Measurements from ENCODE around the gene FLAD1.
A peak's percentile ranks its signal among the peaks of the same experiment; 100 is the strongest.
"Not testable (repeated sequence)": the region's sequence is repeated elsewhere in the genome, so short reads cannot be mapped to it uniquely, and the experiment has no call there.

FLAD1 gene

GRCh38 chr1:154969860-154970452 lies 13.2 kb upstream of the FLAD1 start:
- no peak for DNase-seq

DNA sequence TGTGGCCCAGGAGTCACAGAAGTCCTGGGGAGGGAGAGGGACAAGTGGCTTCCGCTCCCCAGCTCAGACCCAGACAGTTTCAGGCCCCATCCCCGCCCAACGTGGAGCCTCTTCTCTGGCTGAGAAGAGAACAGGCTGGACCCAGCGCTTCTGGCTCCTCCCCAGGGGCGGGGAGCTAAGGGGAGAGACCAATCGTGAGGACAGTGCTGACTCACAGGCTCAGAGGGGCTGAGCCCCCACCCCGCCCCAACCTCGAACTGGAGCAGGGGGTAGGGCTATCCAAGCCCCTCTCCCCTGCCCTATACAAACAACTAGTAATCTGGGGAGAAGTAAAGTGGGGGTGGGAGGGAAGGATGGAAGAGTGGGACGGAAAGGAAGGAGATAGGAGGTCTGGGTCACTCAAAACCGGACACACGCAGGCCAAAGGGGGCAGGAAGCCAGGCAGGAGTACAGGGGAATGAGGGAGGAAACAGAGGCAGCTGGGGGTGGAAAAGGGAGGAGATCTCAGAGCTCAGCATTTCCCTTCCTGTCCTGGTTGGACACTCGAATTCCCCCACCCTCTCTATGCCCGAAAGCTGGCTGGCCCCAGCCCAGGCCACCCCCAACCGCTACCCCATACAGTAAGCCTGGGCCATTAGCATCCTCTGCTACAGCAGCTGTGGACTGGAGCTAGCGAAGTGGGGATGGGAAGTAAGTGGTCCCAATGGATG lies 12.4 kb upstream of the FLAD1 start, which contains the start of gene SHC1:
TSS of gene SHC1 (minus strand) at position 117 of the 710 bp plus-strand sequence. CDS start 221 bp downstream, outside the sequence.
- DNase-seq, result peak; percentile 93

DNA sequence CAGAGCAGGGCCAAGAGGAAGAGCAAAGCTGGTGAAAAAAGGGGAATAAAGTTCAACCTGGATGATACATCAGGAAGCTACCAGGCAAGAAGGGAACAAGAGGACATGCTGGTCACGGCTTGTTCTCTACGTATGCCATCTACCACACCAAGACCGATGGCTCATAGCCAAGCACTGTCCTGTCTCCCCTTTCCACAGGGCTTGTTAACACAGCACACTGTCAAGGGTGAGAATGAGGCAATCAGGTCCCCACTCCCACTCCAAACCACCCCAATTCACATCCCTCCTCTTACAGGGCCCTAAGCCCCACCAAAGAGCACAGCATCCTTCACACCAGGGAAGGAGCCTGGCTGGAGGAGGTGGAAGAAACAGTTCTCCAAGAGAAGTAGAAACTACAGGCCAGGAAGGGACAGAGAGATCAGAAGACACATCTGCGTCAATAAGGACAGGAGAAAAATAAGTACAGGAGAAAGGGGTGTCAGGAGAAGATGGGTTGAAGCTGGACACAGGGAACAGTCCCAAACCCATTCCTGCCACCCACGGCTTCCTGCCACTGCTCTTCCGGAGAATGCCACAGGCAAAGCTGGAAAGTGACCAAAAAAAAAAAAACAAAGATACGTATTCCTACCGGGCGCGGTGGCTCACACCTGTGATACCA lies 11.7 kb upstream of the FLAD1 start:
- no peak for DNase-seq

- no peak for DNase-seq
Observed at GRCh38 chr1:154972213-154972516, 11.0 kb upstream of the FLAD1 start.

DNA sequence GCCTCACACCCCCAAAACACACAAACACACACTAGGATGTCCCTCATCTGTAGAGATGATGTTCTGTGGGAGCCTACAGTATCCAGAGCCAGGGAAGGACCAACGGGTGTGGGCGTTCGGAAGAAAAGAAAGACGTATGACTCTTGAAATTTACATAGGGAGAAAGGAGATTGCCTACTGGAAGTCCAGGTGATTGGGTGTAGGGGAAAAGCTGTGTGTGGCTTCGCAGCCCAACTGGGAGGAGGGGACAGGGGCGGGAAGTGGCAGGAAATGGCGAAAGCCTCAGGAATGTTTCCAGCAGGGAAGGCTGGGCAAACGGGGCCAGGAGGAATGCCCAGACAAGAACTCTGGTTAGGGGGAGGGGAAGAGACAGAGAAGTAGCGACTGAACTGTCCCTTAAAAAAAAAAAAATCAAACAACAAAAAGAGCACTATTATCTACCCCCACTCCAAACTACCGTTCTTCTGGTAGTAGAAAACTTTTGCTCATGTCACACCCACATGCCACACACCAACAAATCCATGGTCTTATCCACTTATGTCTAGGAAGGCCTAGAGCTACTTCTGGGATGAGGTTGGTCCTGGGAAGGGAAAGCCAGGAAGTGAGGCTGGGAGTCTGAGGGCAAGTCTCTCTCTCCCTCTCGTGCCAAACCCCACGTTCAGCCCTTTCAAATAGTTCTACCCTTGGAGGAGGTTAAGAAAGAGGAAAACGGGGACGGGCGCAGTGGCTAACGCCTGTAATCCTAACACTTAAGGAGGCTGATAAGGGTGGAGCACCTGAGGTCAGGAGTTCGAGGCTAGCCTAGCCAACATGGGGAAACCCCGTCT lies 10.4 kb upstream of the FLAD1 start:
- peak; percentile 95 for DNase-seq

GRCh38 chr1:154973344-154974101 lies 9.6 kb upstream of the FLAD1 start:
- peak; percentile 96 for DNase-seq

- peak; percentile 100 for DNase-seq
Observed at GRCh38 chr1:154974102-154974807, 8.9 kb upstream of the FLAD1 start, which contains the start of gene CKS1B. TSS of gene CKS1B (plus strand) at chr1:154974681. CDS start at chr1:154974746, 65 bp downstream.

DNA sequence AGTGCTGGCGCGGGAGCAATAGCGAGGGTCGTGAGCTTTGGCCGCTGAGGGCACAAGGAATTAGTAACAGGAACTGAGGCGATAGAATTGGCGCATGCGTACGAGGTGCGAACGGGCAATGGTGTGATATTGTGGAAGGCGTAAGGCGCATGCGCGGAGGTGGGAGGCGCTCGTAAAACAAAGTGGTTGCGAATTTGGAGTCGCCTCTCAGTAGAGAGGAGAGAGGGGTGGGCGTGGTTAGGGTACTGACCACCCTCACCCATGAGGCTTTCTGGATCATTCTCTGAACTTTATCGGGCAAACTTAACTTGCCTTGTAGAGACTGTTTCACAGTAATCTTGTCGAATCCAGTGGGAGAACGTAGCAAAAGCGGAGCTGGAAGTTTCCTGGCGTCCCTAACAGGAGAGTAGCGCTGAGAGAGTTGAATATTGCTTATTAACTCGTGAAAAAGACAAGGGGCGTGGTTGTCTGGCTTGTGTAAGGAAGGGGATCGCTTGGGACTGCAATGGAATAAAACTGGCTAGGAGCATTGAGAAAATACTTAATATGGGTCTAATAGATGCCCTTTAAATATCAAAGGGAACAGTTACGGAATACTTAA lies 8.2 kb upstream of the FLAD1 start:
- DNase-seq, result peak; percentile 93

- peak; percentile 44 for DNase-seq
Observed at GRCh38 chr1:154975409-154976059, 7.6 kb upstream of the FLAD1 start.

DNA sequence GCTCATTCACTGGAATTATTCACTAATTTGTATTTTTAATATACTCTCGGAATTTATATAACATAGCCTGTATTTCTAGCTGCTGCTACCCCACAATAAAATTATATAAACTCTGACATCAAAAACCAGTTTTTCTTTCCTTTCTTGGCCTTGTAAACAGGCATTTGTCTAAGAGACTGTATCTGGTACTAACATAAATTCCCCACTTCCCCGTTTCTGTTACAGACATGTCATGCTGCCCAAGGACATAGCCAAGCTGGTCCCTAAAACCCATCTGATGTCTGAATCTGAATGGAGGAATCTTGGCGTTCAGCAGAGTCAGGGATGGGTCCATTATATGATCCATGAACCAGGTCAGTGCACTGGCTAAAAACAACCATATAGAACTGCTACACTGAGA lies 5.4 kb upstream of the FLAD1 start:
- not testable (repeated sequence) for DNase-seq

DNA sequence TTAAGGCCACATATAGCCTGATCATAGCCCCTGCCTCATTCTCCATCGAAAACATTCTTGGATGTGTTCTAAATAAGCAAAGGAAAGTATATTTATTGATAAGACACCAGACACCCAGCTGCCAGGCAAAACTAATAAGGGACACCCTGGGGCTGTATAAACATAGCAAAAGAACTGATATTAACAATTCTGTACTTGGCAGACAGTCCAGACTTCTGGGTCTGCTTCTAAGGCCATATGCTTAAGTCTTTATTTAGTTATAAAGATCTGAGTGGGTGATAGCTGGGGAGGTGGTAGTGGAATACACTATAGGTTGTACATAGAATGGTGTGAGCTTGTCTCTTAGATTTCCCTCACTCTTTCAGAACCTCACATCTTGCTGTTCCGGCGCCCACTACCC lies 4.8 kb upstream of the FLAD1 start:
- no peak for DNase-seq

GRCh38 chr1:154982341-154982740 lies 803 bp upstream of the FLAD1 start:
- DNase-seq, result no peak

- no peak for DNase-seq
Observed at GRCh38 chr1:154983776-154984466, 777 bp downstream of the FLAD1 start.

- DNase-seq, result not testable (repeated sequence)
Observed at GRCh38 chr1:154986736-154987135, 3.6 kb downstream of the FLAD1 start.

DNA sequence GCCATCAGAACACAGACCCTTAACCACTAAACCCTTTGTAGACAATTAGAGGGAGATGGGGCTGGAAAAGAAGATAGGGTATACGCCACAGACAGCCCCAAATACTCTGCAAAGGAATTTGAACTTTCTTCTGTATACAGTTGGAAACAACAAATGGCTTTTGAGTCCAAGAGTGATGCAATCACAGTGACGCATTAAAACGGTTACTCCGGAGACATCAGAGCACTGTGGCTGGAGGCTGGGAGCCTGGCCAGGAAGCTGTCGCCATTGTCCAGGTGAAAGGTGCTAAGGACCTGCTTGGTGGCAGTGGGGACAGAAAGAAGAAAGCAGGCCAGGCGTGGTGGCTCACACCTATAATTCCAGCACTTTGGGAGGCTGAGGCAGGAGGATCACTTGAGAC lies 4.2 kb downstream of the FLAD1 start:
- no peak for DNase-seq

DNA sequence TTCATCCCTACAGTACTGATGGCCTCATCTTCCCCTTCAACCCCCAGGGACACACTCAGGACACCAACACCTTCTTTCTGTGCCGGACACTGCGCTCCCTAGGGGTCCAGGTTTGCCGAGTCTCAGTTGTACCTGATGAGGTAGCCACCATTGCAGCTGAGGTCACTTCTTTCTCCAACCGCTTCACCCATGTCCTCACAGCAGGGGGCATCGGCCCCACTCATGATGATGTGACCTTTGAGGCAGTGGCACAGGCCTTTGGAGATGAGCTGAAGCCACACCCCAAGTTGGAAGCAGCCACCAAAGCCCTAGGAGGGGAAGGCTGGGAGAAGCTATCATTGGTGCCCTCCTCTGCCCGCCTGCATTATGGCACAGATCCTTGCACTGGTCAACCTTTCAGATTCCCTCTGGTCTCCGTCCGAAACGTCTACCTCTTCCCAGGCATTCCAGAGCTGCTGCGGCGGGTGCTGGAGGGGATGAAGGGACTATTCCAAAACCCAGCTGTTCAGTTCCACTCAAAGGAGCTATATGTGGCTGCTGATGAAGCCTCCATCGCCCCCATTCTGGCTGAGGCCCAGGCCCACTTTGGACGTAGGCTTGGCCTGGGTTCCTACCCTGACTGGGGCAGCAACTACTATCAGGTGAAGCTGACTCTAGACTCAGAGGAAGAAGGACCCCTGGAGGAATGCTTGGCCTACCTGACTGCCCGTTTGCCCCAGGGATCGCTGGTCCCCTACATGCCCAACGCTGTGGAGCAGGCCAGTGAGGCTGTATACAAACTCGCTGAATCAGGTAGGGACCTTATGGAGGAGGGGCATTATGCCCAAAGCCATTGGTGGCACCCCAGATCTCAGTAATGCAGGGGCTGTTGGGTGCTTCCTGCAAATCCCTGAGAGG lies 5.2 kb downstream of the FLAD1 start:
- no peak for DNase-seq

DNA sequence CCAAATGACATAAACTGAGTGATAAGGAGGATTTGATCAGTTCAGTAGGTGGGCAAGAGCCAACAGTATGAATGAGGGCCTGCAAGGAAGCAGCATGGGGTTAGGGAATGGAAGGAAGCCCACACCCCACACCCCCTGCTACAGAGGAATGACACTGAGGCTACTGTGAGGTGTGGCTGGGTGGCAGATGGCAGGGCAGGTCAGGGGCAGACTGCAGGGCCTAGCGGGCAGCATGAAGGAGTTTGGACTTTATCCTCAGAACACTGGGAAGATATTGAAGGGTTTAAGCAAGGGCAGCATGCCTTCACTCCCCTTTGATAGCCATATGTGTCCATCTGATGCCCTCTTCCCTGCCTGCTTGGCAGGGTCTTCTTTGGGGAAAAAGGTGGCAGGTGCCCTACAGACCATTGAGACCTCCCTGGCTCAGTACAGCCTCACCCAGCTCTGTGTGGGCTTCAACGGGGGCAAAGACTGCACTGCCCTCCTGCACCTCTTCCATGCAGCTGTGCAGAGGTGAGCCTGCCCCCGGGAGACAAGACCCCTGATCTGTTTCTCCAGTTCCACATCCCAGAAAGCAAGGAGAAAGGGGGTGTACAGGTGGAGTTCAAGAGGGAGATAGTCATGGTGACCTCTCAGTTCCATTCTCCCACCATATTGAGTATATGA lies 6.2 kb downstream of the FLAD1 start:
- no peak for DNase-seq

DNA sequence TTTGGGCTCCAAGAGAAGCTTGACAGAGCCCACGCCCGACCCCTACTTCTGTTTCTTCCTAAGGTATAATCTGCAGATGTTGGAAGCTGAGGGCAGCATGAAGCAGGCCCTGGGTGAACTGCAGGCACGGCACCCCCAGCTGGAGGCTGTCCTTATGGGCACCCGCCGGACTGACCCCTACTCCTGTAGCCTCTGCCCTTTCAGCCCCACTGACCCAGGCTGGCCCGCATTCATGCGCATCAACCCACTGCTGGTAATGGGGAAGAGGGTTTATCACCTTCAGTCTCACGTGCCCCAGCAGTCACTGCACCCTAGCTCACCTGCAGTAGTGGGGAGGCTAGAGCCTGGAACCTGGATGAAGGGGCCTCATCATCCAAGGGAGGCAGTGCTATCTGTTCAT lies 7.1 kb downstream of the FLAD1 start:
- no peak for DNase-seq

Measured in HCEC 1CT (cell line).